GM23338 (cell line): ENCODE data around the gene EPHB6. TPM values are rescaled to one million over a fixed set of nuclear protein-coding genes. Genes with fewer than 3 reads are reported as not detected.

Experiments
- JUNB ChIP-seq: IDR thresholded peaks from one replicate; pipeline ENCODE4 v1.6.1; 2016; ENCODE audit warnings: antibody characterized with exemption; ENCODE audit not compliant: unreplicated experiment
- polyA plus RNA-seq: library from polyadenylated mRNA; unstranded; fragments of >200 nt; fragmentation: Nextera tagmentation; extraction: Ambion mirVana; gene quantifications from 2 replicates; pipeline ENCODE4 v1.2.1, GENCODE V29; 2016
- total RNA-seq: library from RNA; depleted of rRNA; stranded (reverse); fragments of >200 nt; shearing (Covaris generic); gene quantifications from 2 replicates; pipeline ENCODE4 v1.2.3, GENCODE V29; 2014; rRNA removed
- TF ChIP-seq, protein P1 (sequence below): IDR thresholded peaks from one replicate; pipeline ENCODE4 v1.6.1; 2018; ENCODE audit warnings: antibody characterized with exemption; ENCODE audit not compliant: unreplicated experiment

EPHB6 gene
- total and polyA plus RNA-seq, 2 experiments from 2014 or later, result 20.8 to 27.5 TPM

- TF ChIP-seq, protein P1, sequence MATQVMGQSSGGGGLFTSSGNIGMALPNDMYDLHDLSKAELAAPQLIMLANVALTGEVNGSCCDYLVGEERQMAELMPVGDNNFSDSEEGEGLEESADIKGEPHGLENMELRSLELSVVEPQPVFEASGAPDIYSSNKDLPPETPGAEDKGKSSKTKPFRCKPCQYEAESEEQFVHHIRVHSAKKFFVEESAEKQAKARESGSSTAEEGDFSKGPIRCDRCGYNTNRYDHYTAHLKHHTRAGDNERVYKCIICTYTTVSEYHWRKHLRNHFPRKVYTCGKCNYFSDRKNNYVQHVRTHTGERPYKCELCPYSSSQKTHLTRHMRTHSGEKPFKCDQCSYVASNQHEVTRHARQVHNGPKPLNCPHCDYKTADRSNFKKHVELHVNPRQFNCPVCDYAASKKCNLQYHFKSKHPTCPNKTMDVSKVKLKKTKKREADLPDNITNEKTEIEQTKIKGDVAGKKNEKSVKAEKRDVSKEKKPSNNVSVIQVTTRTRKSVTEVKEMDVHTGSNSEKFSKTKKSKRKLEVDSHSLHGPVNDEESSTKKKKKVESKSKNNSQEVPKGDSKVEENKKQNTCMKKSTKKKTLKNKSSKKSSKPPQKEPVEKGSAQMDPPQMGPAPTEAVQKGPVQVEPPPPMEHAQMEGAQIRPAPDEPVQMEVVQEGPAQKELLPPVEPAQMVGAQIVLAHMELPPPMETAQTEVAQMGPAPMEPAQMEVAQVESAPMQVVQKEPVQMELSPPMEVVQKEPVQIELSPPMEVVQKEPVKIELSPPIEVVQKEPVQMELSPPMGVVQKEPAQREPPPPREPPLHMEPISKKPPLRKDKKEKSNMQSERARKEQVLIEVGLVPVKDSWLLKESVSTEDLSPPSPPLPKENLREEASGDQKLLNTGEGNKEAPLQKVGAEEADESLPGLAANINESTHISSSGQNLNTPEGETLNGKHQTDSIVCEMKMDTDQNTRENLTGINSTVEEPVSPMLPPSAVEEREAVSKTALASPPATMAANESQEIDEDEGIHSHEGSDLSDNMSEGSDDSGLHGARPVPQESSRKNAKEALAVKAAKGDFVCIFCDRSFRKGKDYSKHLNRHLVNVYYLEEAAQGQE, result no peak
- no peak for TF ChIP-seq JUNB
Measured at GRCh38 chr7:142919656-142920055, 64.8 kb downstream of the EPHB6 start (continued).

Other genes starting within 250 kb of the EPHB6 start
- not detected in 2 replicates for gene PRSS1, start 105.6 kb upstream of the EPHB6 start, total RNA-seq
- not detected in 2 replicates for gene PRSS1, start 105.6 kb upstream of the EPHB6 start, polyA plus RNA-seq
- gene PRSS2, start 84.1 kb upstream of the EPHB6 start, total RNA-seq, result not detected in 2 replicates
- gene PRSS2, start 84.1 kb upstream of the EPHB6 start, polyA plus RNA-seq, result not detected in 2 replicates
- 0.43 and 0.80 TPM in 2 replicates for gene TRPV6, start 30.7 kb downstream of the EPHB6 start, total RNA-seq
- 0.08 and 0.17 TPM in 2 replicates for gene TRPV6, start 30.7 kb downstream of the EPHB6 start, polyA plus RNA-seq
- not detected in 2 replicates for gene TRPV5, start 78.7 kb downstream of the EPHB6 start, total RNA-seq
- not detected in 2 replicates for gene TRPV5, start 78.7 kb downstream of the EPHB6 start, polyA plus RNA-seq
- gene LLCFC1, start 84.4 kb downstream of the EPHB6 start, total RNA-seq, result not detected in 2 replicates
- not detected in 2 replicates for gene LLCFC1, start 84.4 kb downstream of the EPHB6 start, polyA plus RNA-seq
- gene KEL, start 107.3 kb downstream of the EPHB6 start, total RNA-seq, result 3.6 TPM in 1 of 2 replicates, not detected in the other
- 1.2 TPM in 2 replicates for gene KEL, start 107.3 kb downstream of the EPHB6 start, polyA plus RNA-seq
- gene OR9A2, start 172.1 kb downstream of the EPHB6 start, total RNA-seq, result 2.6 TPM in 1 of 2 replicates, not detected in the other
- not detected in 2 replicates for gene OR9A2, start 172.1 kb downstream of the EPHB6 start, polyA plus RNA-seq
- not detected in 2 replicates for gene OR6V1, start 197.3 kb downstream of the EPHB6 start, total RNA-seq
- gene OR6V1, start 197.3 kb downstream of the EPHB6 start, polyA plus RNA-seq, result not detected in 2 replicates